GM12875 (cell line): ENCODE results near the gene DGKB.

Source experiments
- H3K4me3 ChIP-seq: one replicate; pipeline ENCODE4 v1.5.1; 2011; ENCODE audit warnings: low read depth, low read length, control low read depth
- TF ChIP-seq, protein P1 (sequence below): IDR thresholded peaks from 2 replicates; pipeline ENCODE4 v1.5.1; 2011; ENCODE audit warnings: low read depth, mild to moderate bottlenecking, control low read depth, inconsistent platforms, low read length, moderate library complexity, borderline replicate concordance; ENCODE audit not compliant: insufficient read depth

Gene DGKB

DNA sequence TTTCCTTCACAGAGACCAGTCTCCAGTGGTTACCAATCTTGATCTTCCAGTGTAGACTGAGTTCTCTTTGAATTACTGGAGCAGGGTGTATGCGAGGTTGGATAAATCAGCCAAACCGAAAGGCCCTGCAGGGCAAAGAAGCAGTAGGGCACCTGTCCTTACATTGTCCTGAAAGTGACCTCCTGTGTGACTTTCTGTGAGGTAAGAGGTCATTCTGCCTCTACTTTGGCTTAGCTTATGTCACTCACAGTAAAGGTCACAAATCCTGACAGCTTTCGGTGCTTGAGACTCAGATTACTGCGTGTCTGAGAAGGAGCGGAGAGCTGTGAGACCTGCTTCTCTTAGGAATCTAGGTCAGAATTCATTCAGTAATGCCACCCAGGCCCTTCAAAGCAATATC lies 660.4 kb downstream of the DGKB start:
- no peak overlapping the region for H3K4me3 ChIP-seq
- TF ChIP-seq, protein P1, sequence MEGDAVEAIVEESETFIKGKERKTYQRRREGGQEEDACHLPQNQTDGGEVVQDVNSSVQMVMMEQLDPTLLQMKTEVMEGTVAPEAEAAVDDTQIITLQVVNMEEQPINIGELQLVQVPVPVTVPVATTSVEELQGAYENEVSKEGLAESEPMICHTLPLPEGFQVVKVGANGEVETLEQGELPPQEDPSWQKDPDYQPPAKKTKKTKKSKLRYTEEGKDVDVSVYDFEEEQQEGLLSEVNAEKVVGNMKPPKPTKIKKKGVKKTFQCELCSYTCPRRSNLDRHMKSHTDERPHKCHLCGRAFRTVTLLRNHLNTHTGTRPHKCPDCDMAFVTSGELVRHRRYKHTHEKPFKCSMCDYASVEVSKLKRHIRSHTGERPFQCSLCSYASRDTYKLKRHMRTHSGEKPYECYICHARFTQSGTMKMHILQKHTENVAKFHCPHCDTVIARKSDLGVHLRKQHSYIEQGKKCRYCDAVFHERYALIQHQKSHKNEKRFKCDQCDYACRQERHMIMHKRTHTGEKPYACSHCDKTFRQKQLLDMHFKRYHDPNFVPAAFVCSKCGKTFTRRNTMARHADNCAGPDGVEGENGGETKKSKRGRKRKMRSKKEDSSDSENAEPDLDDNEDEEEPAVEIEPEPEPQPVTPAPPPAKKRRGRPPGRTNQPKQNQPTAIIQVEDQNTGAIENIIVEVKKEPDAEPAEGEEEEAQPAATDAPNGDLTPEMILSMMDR, result no peak

DNA sequence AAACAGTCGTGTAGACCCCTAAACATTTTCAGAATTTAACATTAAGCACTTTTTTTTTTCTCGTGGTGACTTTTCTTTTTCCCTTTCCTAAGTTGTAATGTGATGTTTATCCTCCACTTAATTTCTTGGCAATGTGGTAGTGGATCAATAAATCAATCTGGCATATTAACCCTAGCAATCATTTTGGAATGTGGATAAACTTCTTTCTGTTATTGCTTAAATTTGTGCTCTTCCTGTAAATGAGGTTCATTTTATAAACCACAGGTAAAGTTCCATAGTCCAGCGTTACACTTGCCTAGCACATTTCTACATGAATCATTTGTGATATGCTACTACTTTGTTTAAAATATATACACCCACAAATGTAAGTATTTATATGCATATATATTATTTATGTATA lies 665.7 kb downstream of the DGKB start:
- no peak overlapping the region for H3K4me3 ChIP-seq

GRCh38 chr7:14235056-14235455 lies 667.5 kb downstream of the DGKB start:
- TF ChIP-seq, protein P1, result no peak
- no peak overlapping the region for H3K4me3 ChIP-seq

More for the DNA sequence above, 665.7 kb downstream of the DGKB start:
- TF ChIP-seq, protein P1, result no peak

DNA sequence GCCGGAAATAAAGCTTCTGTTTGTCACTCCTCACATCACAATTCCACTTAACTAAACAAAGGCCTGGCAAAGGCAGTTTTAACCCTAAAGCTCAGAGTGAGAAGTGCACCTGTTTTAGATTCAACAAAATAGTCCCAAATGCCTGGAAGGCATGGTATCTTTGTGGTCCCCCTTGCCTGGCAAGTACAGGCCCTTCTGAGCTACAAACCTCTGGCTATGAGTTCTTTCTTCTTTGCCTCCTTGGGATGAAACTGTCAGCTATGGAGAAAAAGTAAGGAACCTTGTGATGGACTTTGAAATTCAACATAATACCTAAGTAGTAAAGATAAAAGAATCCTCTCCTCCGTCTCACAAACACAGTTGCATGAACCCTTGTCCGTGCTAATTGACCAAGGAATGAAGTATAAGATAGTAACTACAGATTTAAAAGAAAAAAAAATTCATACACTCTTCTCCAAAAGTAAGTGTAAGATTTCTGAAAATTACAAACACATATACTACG lies 668.6 kb downstream of the DGKB start:
- H3K4me3 ChIP-seq, result no peak overlapping the region
- TF ChIP-seq, protein P1, result no peak

GRCh38 chr7:14233076-14233867 lies 669.3 kb downstream of the DGKB start:
- H3K4me3 ChIP-seq, result no peak overlapping the region
- TF ChIP-seq, protein P1, result no peak

DNA sequence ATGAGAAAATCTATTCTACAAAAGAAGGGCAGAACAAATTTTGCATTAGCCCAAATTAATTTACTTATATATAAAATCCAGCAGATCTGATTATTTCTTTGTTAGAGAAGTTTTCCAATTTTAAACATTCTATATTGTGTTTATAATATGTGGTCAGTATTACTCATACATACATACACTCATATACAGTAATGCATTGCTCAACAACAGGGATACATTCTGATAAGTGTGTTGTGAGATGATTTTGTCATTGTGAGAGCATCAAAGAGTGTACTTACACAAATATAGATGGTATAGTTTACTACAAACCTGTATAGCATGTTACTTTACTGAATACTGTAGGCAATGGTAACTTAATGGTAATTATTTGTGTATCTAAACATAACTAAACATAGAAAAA lies 673.5 kb downstream of the DGKB start:
- TF ChIP-seq, protein P1, result no peak

DNA sequence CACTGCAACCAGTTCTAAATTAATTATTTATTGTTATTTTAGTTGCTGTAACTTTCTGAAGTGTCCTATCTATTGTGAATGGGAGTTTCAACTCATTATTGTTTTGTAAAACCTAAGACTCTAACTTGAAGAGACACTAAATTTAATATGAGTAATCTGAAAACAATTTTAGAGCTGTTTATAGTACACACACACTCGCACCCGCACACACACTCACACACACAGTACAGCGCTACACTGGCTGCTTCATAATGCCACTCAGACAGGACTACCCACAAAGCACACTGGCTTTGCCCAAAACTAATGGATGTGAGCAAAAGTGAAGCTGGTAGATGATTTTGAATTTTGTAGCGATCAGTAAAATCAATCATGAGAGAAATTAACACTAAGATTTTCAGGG lies 674.2 kb downstream of the DGKB start:
- TF ChIP-seq, protein P1, result no peak
- no peak overlapping the region for H3K4me3 ChIP-seq

More for the DNA sequence above, 673.5 kb downstream of the DGKB start:
- no peak overlapping the region for H3K4me3 ChIP-seq
